WI38 (cell line): ENCODE data around the gene NOL11.
"Not testable (repeated sequence)": the region's sequence is repeated elsewhere in the genome, so short reads cannot be mapped to it uniquely, and the experiment has no call there.

Experiments
- H3K4me3 ChIP-seq: 2 replicates; pipeline ENCODE4 v1.5.1; 2011; ENCODE audit warnings: low read depth, mild to moderate bottlenecking, control low read depth, low read length
- TF ChIP-seq, protein P1 (sequence below): IDR thresholded peaks from 2 replicates; pipeline ENCODE4 v1.5.1; 2012; ENCODE audit warnings: low read depth, mild to moderate bottlenecking, control low read depth, low read length

NOL11 gene

GRCh38 chr17:67693811-67694210 lies 23.9 kb upstream of the NOL11 start:
- TF ChIP-seq, protein P1, sequence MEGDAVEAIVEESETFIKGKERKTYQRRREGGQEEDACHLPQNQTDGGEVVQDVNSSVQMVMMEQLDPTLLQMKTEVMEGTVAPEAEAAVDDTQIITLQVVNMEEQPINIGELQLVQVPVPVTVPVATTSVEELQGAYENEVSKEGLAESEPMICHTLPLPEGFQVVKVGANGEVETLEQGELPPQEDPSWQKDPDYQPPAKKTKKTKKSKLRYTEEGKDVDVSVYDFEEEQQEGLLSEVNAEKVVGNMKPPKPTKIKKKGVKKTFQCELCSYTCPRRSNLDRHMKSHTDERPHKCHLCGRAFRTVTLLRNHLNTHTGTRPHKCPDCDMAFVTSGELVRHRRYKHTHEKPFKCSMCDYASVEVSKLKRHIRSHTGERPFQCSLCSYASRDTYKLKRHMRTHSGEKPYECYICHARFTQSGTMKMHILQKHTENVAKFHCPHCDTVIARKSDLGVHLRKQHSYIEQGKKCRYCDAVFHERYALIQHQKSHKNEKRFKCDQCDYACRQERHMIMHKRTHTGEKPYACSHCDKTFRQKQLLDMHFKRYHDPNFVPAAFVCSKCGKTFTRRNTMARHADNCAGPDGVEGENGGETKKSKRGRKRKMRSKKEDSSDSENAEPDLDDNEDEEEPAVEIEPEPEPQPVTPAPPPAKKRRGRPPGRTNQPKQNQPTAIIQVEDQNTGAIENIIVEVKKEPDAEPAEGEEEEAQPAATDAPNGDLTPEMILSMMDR: no peak
- no peak overlapping the region for H3K4me3 ChIP-seq

GRCh38 chr17:67696347-67696746 lies 21.4 kb upstream of the NOL11 start:
- TF ChIP-seq, protein P1: no peak
- no peak overlapping the region for H3K4me3 ChIP-seq

GRCh38 chr17:67696853-67697498 lies 20.8 kb upstream of the NOL11 start:
- TF ChIP-seq, protein P1: no peak
- no peak overlapping the region for H3K4me3 ChIP-seq

DNA sequence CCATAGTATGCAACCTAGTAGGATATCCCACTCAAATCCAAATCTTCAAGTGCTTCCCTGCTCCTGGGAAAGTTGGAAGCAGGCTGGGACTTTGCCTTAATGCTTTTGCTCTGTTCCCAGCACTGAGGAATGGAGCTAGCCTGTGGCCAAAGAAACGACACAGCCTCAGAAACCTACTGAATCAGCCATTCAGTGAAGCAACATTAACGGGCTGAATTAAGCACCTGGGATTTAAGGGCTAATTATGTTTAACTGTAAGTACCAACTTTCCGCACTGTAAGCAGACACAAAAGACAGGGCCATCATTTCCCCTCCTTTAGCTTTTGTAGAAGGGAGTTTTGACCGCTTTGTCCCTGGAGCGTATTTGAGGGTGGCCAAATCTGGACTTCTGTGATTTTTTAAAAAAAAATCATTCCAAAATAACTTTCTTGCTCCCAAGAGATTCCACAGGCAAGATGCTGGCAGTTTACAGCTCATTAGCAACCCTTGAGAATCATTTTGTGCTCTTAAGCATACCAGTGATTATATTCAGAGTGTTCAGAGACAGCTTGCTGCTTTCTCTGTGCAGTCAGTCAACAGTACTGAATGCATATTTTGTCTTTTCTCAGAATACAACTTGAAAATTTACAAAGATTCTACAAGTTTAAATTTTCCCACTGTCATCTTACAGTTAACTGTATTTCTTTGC lies 17.6 kb upstream of the NOL11 start:
- no peak overlapping the region for H3K4me3 ChIP-seq
- TF ChIP-seq, protein P1: no peak

GRCh38 chr17:67700725-67701119 lies 17.0 kb upstream of the NOL11 start:
- no peak overlapping the region for H3K4me3 ChIP-seq
- TF ChIP-seq, protein P1: no peak

DNA sequence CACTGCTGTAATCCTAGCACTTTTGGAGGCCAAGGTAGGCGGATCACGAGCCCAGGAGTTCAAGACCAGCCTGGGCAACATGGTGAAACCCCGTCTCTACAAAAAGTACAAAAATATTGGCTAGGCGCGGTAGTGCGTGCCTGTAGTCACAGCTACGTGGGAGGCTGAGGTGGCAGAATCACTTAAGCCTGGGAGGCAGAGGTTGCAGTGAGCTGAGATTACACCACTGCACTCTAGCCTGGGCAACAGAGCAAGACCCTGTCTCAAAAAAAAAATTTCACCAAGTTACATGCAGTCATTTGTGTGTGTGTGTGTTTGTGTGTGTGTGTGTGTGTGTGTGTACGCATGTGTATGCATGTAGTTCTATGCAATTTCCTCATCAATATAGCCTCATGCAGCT lies 14.9 kb upstream of the NOL11 start:
- not testable (repeated sequence) for H3K4me3 ChIP-seq

GRCh38 chr17:67707442-67707841 lies 10.3 kb upstream of the NOL11 start:
- TF ChIP-seq, protein P1: no peak
- H3K4me3 ChIP-seq: no peak overlapping the region
